ENCODE data around the gene GBP5. TPM values are rescaled to one million over a fixed set of nuclear protein-coding genes. Genes with fewer than 3 reads are reported as not detected.
"Not testable (repeated sequence)": the region's sequence is repeated elsewhere in the genome, so short reads cannot be mapped to it uniquely, and the experiment has no call there.

The GBP5 gene
- total RNA-seq, 1 donor from 2014 or later: 1.2 TPM

DNA sequence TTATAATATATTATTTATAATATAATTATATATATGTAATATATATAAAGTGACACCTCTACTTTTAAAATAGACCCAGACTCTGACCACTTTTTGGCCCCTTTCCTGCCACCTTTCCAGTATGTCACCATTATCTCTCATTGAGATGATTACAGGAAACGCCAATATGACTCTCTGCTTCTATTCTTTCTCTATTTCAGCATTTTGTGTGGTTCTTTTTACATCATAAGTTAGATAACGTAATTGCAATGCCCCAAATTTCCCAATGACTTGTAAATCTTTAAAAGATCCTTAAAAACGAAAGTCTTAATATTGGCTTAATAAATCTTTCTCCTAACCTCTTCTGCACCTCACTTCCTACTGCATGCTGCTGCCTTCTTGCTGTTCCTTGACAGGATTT lies 8.1 kb upstream of the GBP5 start:
- ATAC-seq: no peak

DNA sequence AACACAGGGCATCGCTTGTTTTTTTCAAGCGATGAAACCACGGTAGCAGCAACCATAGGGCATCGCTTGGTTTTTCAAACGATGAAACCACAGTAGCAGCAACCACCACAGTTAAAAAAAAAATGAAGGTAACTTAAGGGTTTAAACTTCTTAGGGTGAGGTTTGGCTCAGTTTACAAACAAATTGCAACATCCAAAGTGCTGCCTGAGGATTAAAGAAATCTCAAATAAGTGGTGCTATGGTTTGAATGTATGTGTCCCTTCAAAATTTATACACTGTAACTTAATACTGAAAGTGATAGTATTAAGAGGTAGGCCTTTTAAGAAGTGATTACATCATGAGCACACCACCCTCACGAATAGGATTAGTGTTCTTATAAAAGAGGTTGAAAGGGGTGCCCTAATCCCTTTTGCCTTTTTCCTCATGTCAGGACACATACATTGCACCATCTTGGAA lies 6.4 kb upstream of the GBP5 start:
- ATAC-seq: peak; percentile 58

DNA sequence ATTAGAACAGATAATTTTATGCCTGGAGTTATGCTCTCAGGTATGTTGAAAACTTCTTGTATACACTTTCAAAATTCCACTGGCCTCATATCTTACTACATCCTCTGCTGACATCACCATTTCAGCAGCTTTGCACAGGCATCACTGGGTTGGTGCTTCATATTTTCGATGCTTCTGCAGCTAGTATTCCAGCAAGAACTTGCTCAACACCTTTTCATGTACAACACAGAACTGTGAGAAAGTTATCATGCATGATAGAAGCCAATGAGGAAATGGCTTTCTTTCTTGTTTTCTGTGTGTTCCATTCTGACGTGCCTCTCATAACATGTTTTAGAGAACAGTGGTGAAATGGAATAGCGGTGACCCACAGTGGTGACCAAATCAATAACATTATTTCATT lies 5.1 kb upstream of the GBP5 start:
- ATAC-seq: no peak

DNA sequence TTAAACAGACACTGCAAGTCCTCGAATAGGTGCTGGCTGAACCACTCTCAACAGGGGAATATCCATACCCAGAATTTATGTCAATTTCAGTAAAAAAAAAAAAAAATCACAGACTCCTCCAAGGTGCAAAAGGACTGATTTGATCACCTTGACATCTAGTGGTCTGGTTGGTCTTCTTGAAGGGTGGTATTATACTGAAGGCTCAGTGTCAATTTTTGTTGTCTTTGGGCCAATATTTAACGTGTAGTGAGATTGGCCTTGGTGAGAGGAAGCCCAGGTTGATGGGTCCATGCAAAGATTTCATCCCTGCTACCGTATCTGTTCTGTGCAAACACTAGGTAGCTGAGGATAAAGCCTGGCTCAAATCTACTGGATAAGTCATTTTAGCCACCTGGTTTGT lies 4.0 kb upstream of the GBP5 start:
- ATAC-seq: no peak

DNA sequence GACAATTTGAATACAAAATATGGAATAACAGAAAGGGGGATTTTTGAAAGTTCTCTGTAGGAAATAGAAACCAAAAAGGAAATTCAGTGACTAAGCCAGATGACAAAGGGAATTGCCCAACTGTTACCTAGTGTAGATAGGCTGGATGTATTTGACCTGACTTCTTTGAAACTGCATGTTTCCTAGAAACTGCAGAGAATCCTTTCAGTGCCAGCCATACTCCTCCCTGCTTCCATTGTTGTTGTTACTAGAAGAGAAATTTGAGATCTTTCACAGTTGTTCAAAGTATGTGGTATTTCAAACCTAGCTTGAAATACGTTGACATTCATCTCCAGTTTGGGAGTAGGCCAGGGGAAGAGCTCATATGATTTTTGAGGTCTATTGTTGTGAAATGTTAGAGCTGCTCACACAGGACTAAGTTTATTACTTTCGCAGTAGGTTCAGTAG lies 1.8 kb upstream of the GBP5 start:
- peak; percentile 78 for ATAC-seq

DNA sequence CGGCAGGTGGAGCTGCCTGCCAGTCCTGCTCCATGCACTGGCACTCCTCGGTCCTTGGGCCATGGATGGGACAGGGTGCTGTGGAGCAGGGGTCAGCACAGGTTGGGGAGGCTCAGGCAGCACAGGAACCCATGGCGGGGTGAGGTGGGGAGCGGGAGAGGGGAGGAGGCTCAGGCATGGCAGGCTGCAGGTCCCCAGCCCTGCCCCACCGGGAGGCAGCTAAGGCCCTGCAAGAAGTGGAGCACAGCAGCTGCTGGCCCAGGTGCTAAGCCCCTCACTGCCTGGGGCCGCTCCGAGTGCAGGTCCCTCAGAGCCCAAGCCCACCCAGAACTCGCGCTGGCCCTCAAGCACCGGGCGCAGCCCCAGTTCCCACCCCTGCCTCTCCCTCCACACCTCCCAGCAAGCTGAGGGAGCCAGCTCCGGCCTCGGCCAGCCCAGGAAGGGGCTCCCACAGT lies 691 bp upstream of the GBP5 start:
- ATAC-seq: no peak

DNA sequence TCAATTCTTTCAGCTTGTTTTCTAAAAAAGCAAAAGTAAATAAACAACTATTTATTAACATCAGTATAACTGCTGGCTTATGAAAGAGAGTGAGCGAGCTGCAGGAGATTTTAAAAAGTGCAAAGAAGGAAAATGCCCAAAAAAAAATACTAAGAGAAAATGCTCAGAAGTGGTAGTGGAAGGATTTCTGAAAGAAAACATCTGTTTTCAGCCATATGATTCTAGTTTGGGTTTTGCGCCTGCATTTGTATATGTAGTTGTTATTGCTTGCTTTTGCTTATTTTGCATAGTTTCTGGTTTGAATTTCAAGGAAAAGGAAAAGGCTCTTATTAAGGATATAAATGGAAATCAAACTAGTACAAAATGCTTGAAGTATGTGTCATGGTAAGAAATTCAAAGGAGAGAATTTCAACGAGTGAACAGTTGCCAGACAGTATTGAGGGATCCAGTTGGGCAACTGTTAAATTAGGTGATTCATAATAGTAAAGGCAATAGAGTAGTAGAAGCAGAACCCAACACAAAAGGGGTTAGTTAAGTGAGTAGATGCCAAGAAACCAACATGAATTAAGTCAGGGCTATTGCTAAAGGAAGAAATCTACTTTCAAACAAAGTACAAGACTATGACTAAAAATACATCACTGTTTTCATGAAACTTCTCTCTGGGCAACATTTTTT lies 1.2 kb downstream of the GBP5 start:
- ATAC-seq: peak; percentile 96

DNA sequence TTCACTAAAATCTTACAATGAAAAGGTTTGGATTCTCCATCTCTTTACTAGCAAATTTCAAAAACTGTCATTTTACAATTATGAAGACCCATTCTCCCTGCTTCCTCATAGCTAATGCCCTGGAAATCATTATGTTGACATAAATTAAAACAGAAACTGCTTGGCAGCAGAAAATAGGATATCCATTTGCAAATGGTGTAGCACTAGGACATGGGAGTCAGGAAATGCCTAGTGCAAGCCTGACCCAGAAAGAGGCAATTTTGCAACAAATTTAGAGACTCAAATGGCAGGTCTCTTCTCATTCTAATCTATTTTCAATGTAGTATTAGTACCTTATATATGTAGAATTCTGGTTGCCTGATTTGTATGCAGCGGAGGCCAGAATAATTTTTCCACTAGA lies 2.2 kb downstream of the GBP5 start:
- ATAC-seq: no peak

DNA sequence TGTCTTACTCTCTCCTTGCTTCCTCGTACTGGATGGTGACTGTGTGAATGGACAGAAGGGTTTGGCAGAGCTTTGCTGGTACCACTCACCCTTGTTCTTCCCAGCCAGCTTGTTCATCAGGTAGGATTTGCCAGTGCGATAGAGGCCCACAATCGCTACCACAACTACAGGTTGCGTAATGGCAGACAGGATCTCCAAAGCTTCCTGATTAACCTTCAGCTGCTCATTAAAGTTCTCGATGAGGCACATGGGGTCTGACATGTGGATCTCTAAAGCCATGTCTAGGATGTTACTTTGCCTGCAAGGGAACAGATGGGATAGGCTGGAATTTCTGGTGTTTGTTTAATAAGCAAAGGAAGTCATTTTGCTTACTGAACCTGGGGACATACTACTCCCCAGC lies 3.4 kb downstream of the GBP5 start:
- no peak for ATAC-seq

DNA sequence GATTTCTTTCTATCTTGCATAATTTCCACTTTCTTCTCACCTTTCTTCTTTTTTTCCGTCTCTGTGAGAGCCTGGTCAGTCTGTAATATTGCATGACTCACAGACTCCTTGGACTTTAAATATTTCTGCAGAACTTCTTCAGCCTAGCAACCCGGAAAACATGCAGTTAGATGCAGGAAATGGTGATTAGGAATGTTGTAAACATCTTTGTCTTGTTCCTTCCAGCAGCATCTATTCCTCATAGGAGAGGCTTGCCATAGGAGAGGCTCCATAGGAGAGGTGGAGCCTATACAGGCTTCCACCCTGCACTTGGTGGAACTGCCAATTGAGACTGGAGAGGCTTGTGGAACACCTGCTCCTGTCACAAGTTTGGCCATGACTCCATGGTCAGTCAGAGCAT lies 10.0 kb downstream of the GBP5 start:
- ATAC-seq: peak; percentile 44

DNA sequence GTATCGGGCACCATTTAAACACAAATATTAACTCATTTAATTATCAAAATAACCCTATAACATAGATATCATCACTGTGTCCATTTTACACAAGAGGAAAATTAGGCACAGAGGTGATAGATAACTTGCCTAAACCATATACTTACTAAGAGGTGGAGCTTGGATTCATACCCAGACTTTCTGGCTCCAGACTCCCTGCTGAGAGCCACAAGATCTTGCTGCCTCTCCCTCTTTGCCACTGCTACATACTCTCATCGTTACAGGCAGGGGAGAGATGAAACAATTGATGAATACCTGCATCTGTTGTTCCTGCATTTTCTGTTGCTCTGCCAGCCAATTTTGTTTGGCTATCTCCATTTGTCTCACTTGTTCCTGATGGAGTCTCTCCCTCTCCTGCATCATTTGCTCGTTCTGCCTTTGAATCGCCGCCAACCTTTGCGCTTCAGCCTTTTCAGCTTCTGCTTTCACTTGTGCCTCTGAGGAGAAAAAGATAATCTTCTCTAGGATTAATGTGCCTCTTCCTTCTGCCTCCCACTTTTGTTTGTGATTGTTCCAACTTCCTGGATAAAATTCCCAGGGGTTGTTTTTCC lies 10.6 kb downstream of the GBP5 start:
- ATAC-seq: no peak

DNA sequence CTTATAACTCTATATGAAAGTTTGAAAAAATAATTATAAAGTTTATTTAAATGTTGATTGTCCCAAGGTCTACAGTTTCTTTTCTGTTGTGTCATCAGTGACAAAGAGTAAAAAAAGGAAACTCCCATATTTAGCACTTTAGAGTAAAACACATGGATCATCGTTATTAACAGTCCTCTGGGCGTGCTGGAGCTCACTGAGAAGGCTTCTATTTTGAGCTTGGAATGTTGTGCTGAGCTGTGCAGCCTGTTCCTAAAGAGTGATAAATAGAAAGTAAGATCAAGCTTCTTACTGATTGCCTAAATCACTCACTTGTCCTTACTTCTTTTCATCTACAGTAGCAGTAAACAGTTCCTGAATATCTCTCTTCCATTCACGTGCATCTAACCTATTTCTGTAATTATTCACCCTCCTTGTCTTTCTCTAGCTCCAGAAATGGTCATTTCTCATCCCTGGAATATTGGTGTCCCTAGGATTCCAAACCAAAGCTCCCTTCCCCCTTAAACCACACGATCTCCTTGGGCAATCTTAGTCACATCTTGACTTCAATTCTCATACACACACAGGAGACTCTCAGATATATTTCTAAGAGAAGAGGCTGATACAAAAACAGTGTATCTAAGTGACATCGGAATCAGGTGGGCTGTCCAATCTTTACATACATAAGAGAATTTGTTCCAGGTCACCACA lies 11.9 kb downstream of the GBP5 start:
- no peak for ATAC-seq

DNA sequence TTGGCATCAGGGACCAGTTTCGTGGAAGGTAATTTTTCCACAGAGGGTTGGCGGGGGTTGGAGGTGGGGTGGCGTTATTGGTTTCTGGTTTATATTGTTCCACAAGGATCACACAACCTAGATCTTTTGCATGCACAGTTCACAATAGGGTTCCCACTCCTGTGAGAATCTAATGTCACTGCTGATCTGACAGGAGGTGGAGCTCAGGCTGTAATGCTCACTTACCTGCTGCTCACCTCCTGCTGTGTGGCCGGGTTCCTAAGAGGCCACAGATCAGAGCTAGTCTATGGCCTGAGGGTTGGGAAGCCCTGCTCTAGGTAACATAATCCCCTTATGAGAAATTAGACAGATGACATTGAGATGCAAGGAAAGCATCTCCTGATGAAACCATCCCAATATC lies 12.6 kb downstream of the GBP5 start:
- no peak for ATAC-seq

DNA sequence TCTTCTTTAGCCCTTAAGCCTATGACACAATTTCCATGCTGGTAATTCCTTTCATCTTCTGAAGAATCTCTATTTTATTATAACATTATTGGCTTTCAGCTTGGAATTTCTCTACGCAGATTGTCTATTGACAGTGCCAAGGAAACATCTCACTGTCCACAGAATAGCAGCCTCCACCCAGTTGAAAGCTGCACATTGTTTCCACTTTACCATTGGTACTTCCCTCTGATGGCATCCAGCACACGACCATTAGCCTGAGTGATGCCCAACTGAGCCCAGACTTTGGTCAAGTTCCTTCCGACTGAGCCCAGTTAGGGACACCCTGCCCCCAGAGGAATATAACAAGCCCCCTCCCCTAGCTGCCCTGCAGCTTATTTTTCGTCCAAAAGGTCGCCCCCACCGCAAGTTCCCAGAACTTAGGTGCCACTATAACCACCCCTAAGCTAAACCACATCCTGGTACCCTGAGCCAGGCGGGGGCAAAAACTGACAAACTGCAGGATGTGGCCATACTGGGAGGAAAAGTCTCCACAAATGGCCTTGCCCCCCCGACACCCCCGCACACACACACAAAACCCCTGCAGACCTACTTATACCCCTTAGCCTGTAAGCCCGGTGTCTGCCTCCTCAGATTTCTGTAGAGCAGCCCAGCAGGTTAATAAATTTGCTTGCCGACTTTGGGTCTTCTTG lies 13.2 kb downstream of the GBP5 start:
- ATAC-seq: no peak

DNA sequence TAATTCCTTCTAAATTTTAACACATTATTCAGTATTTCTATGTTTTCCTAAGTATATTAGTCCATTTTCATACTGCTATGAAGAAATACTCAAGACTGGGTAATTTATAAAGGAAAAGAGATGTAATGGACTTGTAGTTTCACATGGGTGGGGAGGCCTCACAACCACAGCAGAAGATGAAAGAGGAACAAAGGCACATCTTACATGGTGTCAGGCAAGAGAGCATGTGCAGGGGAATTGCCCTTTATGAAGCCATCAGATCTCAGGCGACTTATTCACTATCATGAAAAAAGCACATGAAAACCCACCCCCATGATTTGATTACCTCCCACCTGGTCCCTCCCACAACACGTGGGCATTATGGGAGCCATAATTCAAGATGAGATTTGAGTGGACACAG lies 15.6 kb downstream of the GBP5 start:
- no peak for ATAC-seq

DNA sequence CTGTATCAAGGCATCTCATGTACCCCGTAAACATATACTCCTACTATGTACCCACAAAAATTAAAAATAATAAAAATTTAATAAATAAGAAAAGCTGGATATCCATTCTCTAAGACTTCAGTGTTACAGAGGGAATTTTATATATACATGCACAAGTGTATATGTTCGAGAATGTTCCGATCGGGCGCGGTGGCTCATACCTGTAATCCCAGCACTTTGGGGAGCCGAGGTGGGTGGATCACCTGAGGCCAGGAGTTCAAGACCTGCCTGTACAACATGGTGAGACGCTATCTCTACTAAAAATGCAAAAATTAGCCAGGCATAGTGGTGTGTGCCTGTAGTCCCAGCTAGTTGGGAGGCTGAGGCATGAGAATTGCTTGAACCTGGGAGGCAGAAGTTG lies 17.1 kb downstream of the GBP5 start:
- ATAC-seq: not testable (repeated sequence)

DNA sequence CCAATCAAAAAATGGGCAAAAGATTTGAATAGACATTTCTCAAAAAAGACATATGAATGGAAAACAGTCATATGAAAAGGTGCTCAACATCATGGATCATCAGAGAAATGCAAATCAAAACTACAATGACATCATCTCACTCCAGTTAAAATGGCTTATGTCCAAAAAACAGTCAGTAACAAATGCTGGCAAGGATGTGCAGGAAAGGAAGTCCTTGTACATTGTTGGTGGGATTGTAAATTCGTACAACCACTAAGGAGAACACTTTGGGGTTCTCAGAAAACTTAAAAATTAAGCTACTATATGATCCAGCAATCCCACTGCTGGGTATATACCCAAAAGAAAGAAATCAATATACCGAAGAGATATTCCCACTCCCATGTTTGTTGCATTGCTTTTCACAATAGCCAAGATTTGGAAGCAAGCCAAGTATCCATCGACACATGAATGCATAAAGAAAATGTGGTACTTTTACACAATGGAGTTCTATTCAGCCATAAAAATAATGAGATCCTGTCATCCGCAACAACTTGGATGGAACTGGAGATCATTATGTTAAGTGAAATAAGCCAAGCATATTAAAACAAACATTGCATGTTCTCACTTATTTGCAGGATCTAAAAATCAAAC lies 17.9 kb downstream of the GBP5 start:
- ATAC-seq: no peak

DNA sequence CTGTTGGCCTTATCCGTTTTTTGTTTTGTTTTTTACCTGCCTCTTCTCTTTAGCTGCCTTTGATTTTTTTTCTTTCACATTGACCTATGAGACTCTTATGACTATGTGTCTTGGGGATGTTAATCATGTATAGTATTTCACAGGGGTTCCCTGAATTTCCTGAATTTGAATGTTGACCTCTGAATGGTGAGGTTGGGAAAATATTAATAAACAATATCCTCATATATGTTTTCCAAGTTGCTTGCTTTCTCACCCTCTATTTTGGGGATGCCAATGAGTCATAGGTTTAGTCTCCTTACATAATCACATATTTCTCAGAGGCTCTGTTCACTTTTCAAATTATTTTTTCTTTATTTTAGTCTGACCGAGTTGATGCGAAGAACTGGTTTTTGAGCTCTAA lies 29.6 kb downstream of the GBP5 start:
- no peak for ATAC-seq
